IMR-90 (cell line): ENCODE data around the gene LYRM4. TPM values are rescaled to one million over a fixed set of nuclear protein-coding genes. Genes with fewer than 3 reads are reported as not detected.

ENCODE experiments used
- ATAC-seq: fragments of 200-7000 bp; cut with Tn5 transposase; 2 replicates; pipeline ENCODE4 v1.9.1; 2020; ENCODE audit warnings: low read depth, mild to moderate bottlenecking, moderate library complexity
- BruUV-seq: library from RNA; stranded (reverse); fragments of 400-500 nt; replicated peaks from 2 replicates; lab custom pipeline; 2021; lab: Mats Ljungman, UMichigan
- CTCF ChIA-PET: fragments of 300-600 bp; formaldehyde crosslinking; extraction: SDS; loops from one replicate; lab custom pipeline; 2021; ENCODE audit warnings: antibody characterized with exemption; lab: Yijun Ruan, JAX
- POLR2A ChIA-PET: fragments of 300-600 bp; sonication (Branson Sonifier 250); formaldehyde crosslinking; loops from one replicate; lab custom pipeline; 2022; ENCODE audit warnings: antibody characterized with exemption; ENCODE audit not compliant: unreplicated experiment; lab: Charles Lee
- DNase-seq: peaks from one replicate; pipeline ENCODE4 v3.0.0; 2013
- H2AFZ ChIP-seq: replicated peaks from 2 replicates; pipeline ENCODE3; 2013; ENCODE audit warnings: low read length, mild to moderate bottlenecking; ENCODE audit not compliant: poor library complexity
- H2AK5ac ChIP-seq: 2 replicates; pipeline ENCODE4 v1.6.1; 2013; ENCODE audit warnings: low read depth, low read length, inconsistent platforms
- H2AK9ac ChIP-seq: replicated peaks from 2 replicates; pipeline ENCODE3; 2013; ENCODE audit warnings: mild to moderate bottlenecking, low read depth, low read length, moderate library complexity; ENCODE audit not compliant: poor library complexity
- H2BK120ac ChIP-seq: 2 replicates; pipeline ENCODE4 v1.6.1; 2013; ENCODE audit warnings: low read depth, low read length, inconsistent platforms
- H2BK15ac ChIP-seq: 3 replicates; pipeline ENCODE4 v1.6.1; 2013; ENCODE audit warnings: low read depth, low read length, inconsistent platforms
- H2BK20ac ChIP-seq: 2 replicates; pipeline ENCODE4 v1.6.1; 2013; ENCODE audit warnings: low read depth, mild to moderate bottlenecking, inconsistent platforms, low read length, moderate library complexity
- H2BK5ac ChIP-seq: 2 replicates; pipeline ENCODE4 v1.6.1; 2013; ENCODE audit warnings: mild to moderate bottlenecking, low read depth, low read length, inconsistent platforms; ENCODE audit not compliant: poor library complexity, severe bottlenecking
- H3K14ac ChIP-seq: replicated peaks from 2 replicates; pipeline ENCODE4 v1.6.1; 2013; ENCODE audit warnings: low read depth, low read length, inconsistent platforms
- H3K18ac ChIP-seq: 2 replicates; pipeline ENCODE4 v1.6.1; 2013; ENCODE audit warnings: low read depth, low read length, control low read depth
- H3K23ac ChIP-seq: 2 replicates; pipeline ENCODE4 v1.6.1; 2013; ENCODE audit warnings: low read depth, low read length, inconsistent platforms
- H3K27ac ChIP-seq: 2 replicates; pipeline ENCODE4 v1.5.1; 2013; ENCODE audit warnings: mild to moderate bottlenecking, control low read depth, low read length; ENCODE audit not compliant: insufficient read depth
- H3K27me3 ChIP-seq: 2 replicates; pipeline ENCODE4 v1.6.1; 2013; ENCODE audit warnings: low read length; ENCODE audit not compliant: control insufficient read depth, insufficient read depth
- H3K36me3 ChIP-seq: 2 replicates; pipeline ENCODE4 v1.6.1; 2013; ENCODE audit warnings: low read length, mixed read lengths; ENCODE audit not compliant: control insufficient read depth, insufficient read depth
- H3K4ac ChIP-seq: 2 replicates; pipeline ENCODE4 v1.6.1; 2013; ENCODE audit warnings: low read depth, low read length, inconsistent platforms
- H3K4me1 ChIP-seq: 2 replicates; pipeline ENCODE4 v1.6.1; 2013; ENCODE audit warnings: low read length, mixed read lengths; ENCODE audit not compliant: control insufficient read depth, insufficient read depth
- H3K4me2 ChIP-seq: 2 replicates; pipeline ENCODE4 v1.6.1; 2013; ENCODE audit warnings: low read depth, mild to moderate bottlenecking, control low read depth, low read length, moderate library complexity
- H3K4me3 ChIP-seq: 2 replicates; pipeline ENCODE4 v1.5.1; 2013; ENCODE audit warnings: low read depth, mild to moderate bottlenecking, control low read depth, low read length, moderate library complexity; ENCODE audit not compliant: insufficient read depth
- H3K56ac ChIP-seq: 2 replicates; pipeline ENCODE4 v1.6.1; 2013; ENCODE audit warnings: low read length, inconsistent platforms; ENCODE audit not compliant: insufficient read depth; ENCODE audit errors: extremely low read depth
- H3K79me1 ChIP-seq, 2 experiments: 2 replicates each; pipeline ENCODE4 v1.6.1; 2013; ENCODE audit warnings: low read length in 2 of 2, inconsistent platforms in 1 of 2, low read depth in 1 of 2
- H3K9ac ChIP-seq: 2 replicates; pipeline ENCODE4 v1.6.1; 2013; ENCODE audit warnings: low read depth, low read length, control low read depth
- H3K9me1 ChIP-seq: 2 replicates; pipeline ENCODE4 v1.6.1; 2013; ENCODE audit warnings: low read length, inconsistent platforms; ENCODE audit not compliant: insufficient read depth
- H3K9me3 ChIP-seq: 2 replicates; pipeline ENCODE4 v1.6.1; 2013; ENCODE audit warnings: low read length; ENCODE audit not compliant: control insufficient read depth, insufficient read depth
- H4K20me1 ChIP-seq: 2 replicates; pipeline ENCODE4 v1.6.1; 2013; ENCODE audit warnings: low read length, inconsistent platforms; ENCODE audit not compliant: insufficient read depth
- H4K5ac ChIP-seq: 2 replicates; pipeline ENCODE4 v1.6.1; 2013; ENCODE audit warnings: mild to moderate bottlenecking, low read depth, low read length, control low read depth
- H4K8ac ChIP-seq, 2 experiments: 2 replicates each; pipeline ENCODE4 v1.6.1; 2013; ENCODE audit warnings: low read depth in 2 of 2, low read length in 2 of 2, control low read depth in 1 of 2, inconsistent platforms in 1 of 2
- H4K91ac ChIP-seq: 2 replicates; pipeline ENCODE4 v1.6.1; 2013; ENCODE audit warnings: low read depth, low read length, inconsistent platforms; ENCODE audit not compliant: insufficient read depth
- BHLHE40 ChIP-seq: fragments of 150-350 bp; IDR thresholded peaks from 2 replicates; pipeline ENCODE4 v1.6.1; 2016; ENCODE audit warnings: mild to moderate bottlenecking, low read depth, low read length
- CEBPB ChIP-seq: IDR thresholded peaks from 2 replicates; pipeline ENCODE4 v1.6.1; 2012; ENCODE audit warnings: low read depth, low read length, improper control_type of control experiment
- CHD1 ChIP-seq: IDR thresholded peaks from 2 replicates; pipeline ENCODE4 v1.6.1; 2012; ENCODE audit warnings: low read depth, low read length, improper control_type of control experiment
- MAFK ChIP-seq: IDR thresholded peaks from 2 replicates; pipeline ENCODE4 v1.6.1; 2012; ENCODE audit warnings: low read depth, low read length, improper control_type of control experiment
- MAZ ChIP-seq: IDR thresholded peaks from 2 replicates; pipeline ENCODE4 v1.6.1; 2012; ENCODE audit warnings: low read depth, mild to moderate bottlenecking, low read length, improper control_type of control experiment, moderate library complexity, borderline replicate concordance
- MXI1 ChIP-seq: IDR thresholded peaks from 2 replicates; pipeline ENCODE4 v1.6.1; 2012; ENCODE audit warnings: low read depth, mild to moderate bottlenecking, low read length, moderate library complexity, borderline replicate concordance
- NFE2L2 ChIP-seq: fragments of 150-350 bp; IDR thresholded peaks from 2 replicates; pipeline ENCODE4 v1.6.1; 2016; ENCODE audit warnings: low read depth, mild to moderate bottlenecking, low read length
- POLR2A ChIP-seq: IDR thresholded peaks from 2 replicates; pipeline ENCODE4 v1.6.1; 2012; ENCODE audit warnings: mild to moderate bottlenecking, low read depth, low read length
- RAD21 ChIP-seq: IDR thresholded peaks from 2 replicates; pipeline ENCODE4 v1.6.1; 2012; ENCODE audit warnings: low read length, improper control_type of control experiment
- RCOR1 ChIP-seq: IDR thresholded peaks from 2 replicates; pipeline ENCODE4 v1.6.1; 2012; ENCODE audit warnings: mild to moderate bottlenecking, low read length, improper control_type of control experiment; ENCODE audit not compliant: insufficient replicate concordance
- RFX5 ChIP-seq: IDR thresholded peaks from 2 replicates; pipeline ENCODE4 v1.8.0; 2012; ENCODE audit warnings: low read depth, mild to moderate bottlenecking, low read length, moderate library complexity
- SMC3 ChIP-seq: fragments of 150-350 bp; IDR thresholded peaks from 2 replicates; pipeline ENCODE4 v1.6.1; 2016; ENCODE audit warnings: low read depth, mild to moderate bottlenecking, antibody characterized with exemption, low read length, moderate library complexity
- WGBS, 2 experiments: methylation state at CpG; one replicate each; pipeline versions ENCODE4 v1.1.5 to v1.1.7; 2013; ENCODE audit warnings: missing lambda C conversion rate in 2 of 2; ENCODE audit not compliant: insufficient read length in 1 of 2; ENCODE audit errors: extremely low coverage in 2 of 2; 5-methylcytosine and 5-hydroxymethylcytosine counted together
- dilution Hi-C: fragments of 300-500 bp; cut with HindIII; formaldehyde crosslinking; loops from one replicate; pipeline ENCODE4 v1.14.3; 2018; ENCODE audit warnings: low sequenced_read_pairs; ENCODE audit not compliant: unreplicated experiment
- in situ Hi-C: fragments of 300-500 bp; cut with MboI; formaldehyde crosslinking; loops from 3 replicates; pipeline ENCODE4 v1.14.3; 2019; ENCODE audit warnings: low sequenced_read_pairs, inconsistent platforms, mixed read lengths
- intact Hi-C: fragments of 100-400 bp; cut with micrococcal nuclease; formaldehyde crosslinking; loops from 2 replicates; pipeline ENCODE4 v1.10.0; 2022
- polyA plus RNA-seq, 3 experiments: library from polyadenylated mRNA; depleted of rRNA; stranded (reverse); fragments of >200 nt; gene quantifications; 2 replicates each; pipeline ENCODE4 v1.2.3, GENCODE V29; 2012; ENCODE audit warnings: low replicate concordance in 1 of 3
- total RNA-seq: library from RNA; depleted of rRNA; stranded (reverse); fragments of >200 nt; gene quantifications from 2 replicates; pipeline ENCODE4 v1.2.3, GENCODE V29; 2012
- TF ChIP-seq, protein P1 (sequence below): fragments of 150-350 bp; IDR thresholded peaks from 2 replicates; pipeline ENCODE4 v1.6.1; 2017; ENCODE audit warnings: mild to moderate bottlenecking, antibody characterized with exemption, low read length, low read depth
- TF ChIP-seq, protein P2 (sequence below): fragments of 150-350 bp; IDR thresholded peaks from 2 replicates; pipeline ENCODE4 v1.6.1; 2016; ENCODE audit warnings: low read depth, mild to moderate bottlenecking, low read length, moderate library complexity, borderline replicate concordance
- TF ChIP-seq, protein P3 (sequence below): conservative IDR thresholded peaks from 2 replicates; pipeline ENCODE4 v1.5.1; 2012; ENCODE audit warnings: mild to moderate bottlenecking, low read depth, low read length, improper control_type of control experiment

The LYRM4 gene
- total and polyA plus RNA-seq, 2 of the 4 experiments (the other 2 are of a cell fraction): 11.5 to 26.6 TPM

DNA sequence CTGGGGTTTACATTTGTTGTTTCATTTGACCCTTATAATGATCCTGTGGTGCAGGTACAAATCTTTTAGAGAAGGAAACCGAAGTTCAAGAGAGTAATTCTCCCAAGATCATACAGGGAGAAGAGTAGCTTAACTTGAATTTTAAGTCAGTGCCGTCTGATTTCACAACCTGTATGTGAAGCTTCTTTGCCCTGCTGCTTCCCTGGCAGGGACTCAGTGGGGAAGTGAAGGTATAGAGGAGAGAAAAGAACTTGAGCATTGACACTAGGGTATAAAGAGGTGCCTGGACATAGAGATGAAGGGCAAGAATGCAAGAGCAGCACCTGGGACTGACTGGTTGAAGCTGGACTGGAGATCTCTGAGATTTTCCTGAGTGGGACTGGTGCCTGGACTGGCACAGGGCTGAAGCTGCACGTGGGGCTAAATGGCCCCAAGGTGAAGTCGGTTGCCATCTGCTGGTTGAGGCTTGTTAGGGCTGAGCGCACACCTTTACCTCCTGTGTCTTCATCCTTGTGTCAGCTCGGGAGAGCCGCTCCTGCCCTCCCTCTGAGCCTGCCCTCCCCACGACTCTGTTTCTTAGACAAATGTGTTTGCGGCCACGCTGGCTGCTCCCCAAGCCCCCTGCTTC, 42.4 kb upstream of the LYRM4 start:
- Histone ChIP-seq H2BK20ac (no peak overlapping the region), H3K18ac (no peak overlapping the region), H2BK120ac (no peak overlapping the region), H2AK9ac (no peak overlapping the region), H3K27me3 (no peaks in the 10 kb centered on the region), H3K4ac (no peak overlapping the region), H3K4me3 (no peak overlapping the region), H4K20me1 (peaks cover 6% of the 10 kb centered on the region; the same call in 1 of the 2 replicates), H3K4me1 (peaks cover 2% of the 10 kb centered on the region; the same call in 1 of the 2 replicates), H3K9me1 (peaks cover 13% of the 10 kb centered on the region; the same call in 1 of the 2 replicates), H2AK5ac (no peak overlapping the region), H4K8ac (no peak overlapping the region), H2BK15ac (no peak overlapping the region), H3K4me2 (no peak overlapping the region), H3K14ac (no peak overlapping the region), H4K5ac (no peak overlapping the region), H3K27ac (no peak overlapping the region), H3K79me1 (peaks cover 14 to 47% of the 10 kb centered on the region in 2 experiments), H4K91ac (no peak overlapping the region), H3K56ac (no peak overlapping the region), H3K23ac (no peak overlapping the region), H3K36me3 (no peaks in the 10 kb centered on the region), H3K9ac (no peak overlapping the region), H2BK5ac (no peak overlapping the region), H3K9me3 (no peaks in the 10 kb centered on the region), H2AFZ (no peak overlapping the region)
- DNase-seq (peak; percentile 5), ATAC-seq (0 out of 2 replicates have a peak, but pooled peaks have one; percentile 13)
- intact Hi-C loops (no loop called here), dilution Hi-C loops (no loop called here), in situ Hi-C loops (no loop called here)
- 67% methylated on average over 3 of the region's 10 CpGs; no CpG with 5 or more reads in 1 of the 2 experiments for WGBS, 2 experiments
- ChIA-PET CTCF (interaction anchor here (0.6 to 0.7 kb wide), 2 partner anchors 51 to 95 kb away, joined by 3 read pairs; no protein-coding TSS in a partner anchor), POLR2A (no interaction called here)
- no TSS peak for BruUV-seq
- TF ChIP-seq, protein P1, sequence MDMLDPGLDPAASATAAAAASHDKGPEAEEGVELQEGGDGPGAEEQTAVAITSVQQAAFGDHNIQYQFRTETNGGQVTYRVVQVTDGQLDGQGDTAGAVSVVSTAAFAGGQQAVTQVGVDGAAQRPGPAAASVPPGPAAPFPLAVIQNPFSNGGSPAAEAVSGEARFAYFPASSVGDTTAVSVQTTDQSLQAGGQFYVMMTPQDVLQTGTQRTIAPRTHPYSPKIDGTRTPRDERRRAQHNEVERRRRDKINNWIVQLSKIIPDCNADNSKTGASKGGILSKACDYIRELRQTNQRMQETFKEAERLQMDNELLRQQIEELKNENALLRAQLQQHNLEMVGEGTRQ: no peak
- no peak for TF ChIP-seq CHD1
- no peak for TF ChIP-seq MXI1
- peak; percentile 25; the same call in 1 of the 2 replicates for TF ChIP-seq SMC3
- TF ChIP-seq, protein P2, sequence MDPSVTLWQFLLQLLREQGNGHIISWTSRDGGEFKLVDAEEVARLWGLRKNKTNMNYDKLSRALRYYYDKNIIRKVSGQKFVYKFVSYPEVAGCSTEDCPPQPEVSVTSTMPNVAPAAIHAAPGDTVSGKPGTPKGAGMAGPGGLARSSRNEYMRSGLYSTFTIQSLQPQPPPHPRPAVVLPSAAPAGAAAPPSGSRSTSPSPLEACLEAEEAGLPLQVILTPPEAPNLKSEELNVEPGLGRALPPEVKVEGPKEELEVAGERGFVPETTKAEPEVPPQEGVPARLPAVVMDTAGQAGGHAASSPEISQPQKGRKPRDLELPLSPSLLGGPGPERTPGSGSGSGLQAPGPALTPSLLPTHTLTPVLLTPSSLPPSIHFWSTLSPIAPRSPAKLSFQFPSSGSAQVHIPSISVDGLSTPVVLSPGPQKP: no peak
- no peak for TF ChIP-seq BHLHE40
- TF ChIP-seq, protein P3, sequence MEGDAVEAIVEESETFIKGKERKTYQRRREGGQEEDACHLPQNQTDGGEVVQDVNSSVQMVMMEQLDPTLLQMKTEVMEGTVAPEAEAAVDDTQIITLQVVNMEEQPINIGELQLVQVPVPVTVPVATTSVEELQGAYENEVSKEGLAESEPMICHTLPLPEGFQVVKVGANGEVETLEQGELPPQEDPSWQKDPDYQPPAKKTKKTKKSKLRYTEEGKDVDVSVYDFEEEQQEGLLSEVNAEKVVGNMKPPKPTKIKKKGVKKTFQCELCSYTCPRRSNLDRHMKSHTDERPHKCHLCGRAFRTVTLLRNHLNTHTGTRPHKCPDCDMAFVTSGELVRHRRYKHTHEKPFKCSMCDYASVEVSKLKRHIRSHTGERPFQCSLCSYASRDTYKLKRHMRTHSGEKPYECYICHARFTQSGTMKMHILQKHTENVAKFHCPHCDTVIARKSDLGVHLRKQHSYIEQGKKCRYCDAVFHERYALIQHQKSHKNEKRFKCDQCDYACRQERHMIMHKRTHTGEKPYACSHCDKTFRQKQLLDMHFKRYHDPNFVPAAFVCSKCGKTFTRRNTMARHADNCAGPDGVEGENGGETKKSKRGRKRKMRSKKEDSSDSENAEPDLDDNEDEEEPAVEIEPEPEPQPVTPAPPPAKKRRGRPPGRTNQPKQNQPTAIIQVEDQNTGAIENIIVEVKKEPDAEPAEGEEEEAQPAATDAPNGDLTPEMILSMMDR: 0 out of 2 replicates have a peak, but pooled peaks have one; percentile 23
- TF ChIP-seq RFX5: no peak
- no peak for TF ChIP-seq MAFK
- no peak for TF ChIP-seq MAZ
- TF ChIP-seq POLR2A: no peak
- peak; percentile 39 for TF ChIP-seq RAD21
- TF ChIP-seq CEBPB: no peak
- no peak for TF ChIP-seq RCOR1
- no peak for TF ChIP-seq NFE2L2
